GM12873 (cell line): ENCODE measurements around the gene SKA3.

Experiments
- CTCF ChIP-seq: IDR thresholded peaks from 2 replicates; pipeline ENCODE4 v1.5.1; 2012; ENCODE audit warnings: low read depth, mild to moderate bottlenecking, moderate library complexity, low read length, control low read depth; ENCODE audit not compliant: insufficient read depth; ENCODE audit errors: missing control alignments

The SKA3 gene

GRCh38 chr13:21176215-21176981 lies at the start of gene SKA3, which contains the start of gene MRPL57:
Gene SKA3 (minus strand): TSS chr13:21176552. CDS start chr13:21176477, 75 bp downstream.
Gene MRPL57 (plus strand): TSS chr13:21176658. CDS start chr13:21176917, 259 bp downstream.
- peak; percentile 5 for TF ChIP-seq CTCF

GRCh38 chr13:21225082-21225481 lies 48.7 kb upstream of the SKA3 start:
- TF ChIP-seq CTCF: no peak

GRCh38 chr13:21221268-21221667 lies 44.9 kb upstream of the SKA3 start:
- TF ChIP-seq CTCF: no peak

GRCh38 chr13:21219036-21219381 lies 42.7 kb upstream of the SKA3 start:
- TF ChIP-seq CTCF: no peak

GRCh38 chr13:21218351-21219035 lies 42.1 kb upstream of the SKA3 start:
- no peak for TF ChIP-seq CTCF

- TF ChIP-seq CTCF: no peak
Observed at GRCh38 chr13:21216332-21216731, 40.0 kb upstream of the SKA3 start.

GRCh38 chr13:21212138-21212775 lies 35.9 kb upstream of the SKA3 start:
- TF ChIP-seq CTCF: no peak
